Ammon's horn (tissue), 1 donor: ENCODE measurements around the gene TSC22D1.
"Not testable (repeated sequence)": the region's sequence is repeated elsewhere in the genome, so short reads cannot be mapped to it uniquely, and the experiment has no call there.

Source experiments
- DNase-seq: peaks from one replicate; pipeline ENCODE4 v3.0.0-alpha.2; 2016; ENCODE audit warnings: low spot score

TSC22D1 gene

GRCh38 chr13:44573071-44573470 lies 3.1 kb downstream of the TSC22D1 start:
- peak; percentile 22 for DNase-seq

- DNase-seq = no peak
Measured at GRCh38 chr13:44566601-44567000, 9.5 kb downstream of the TSC22D1 start.

- no peak for DNase-seq
Measured at GRCh38 chr13:44565881-44566280, 10.2 kb downstream of the TSC22D1 start.

DNA sequence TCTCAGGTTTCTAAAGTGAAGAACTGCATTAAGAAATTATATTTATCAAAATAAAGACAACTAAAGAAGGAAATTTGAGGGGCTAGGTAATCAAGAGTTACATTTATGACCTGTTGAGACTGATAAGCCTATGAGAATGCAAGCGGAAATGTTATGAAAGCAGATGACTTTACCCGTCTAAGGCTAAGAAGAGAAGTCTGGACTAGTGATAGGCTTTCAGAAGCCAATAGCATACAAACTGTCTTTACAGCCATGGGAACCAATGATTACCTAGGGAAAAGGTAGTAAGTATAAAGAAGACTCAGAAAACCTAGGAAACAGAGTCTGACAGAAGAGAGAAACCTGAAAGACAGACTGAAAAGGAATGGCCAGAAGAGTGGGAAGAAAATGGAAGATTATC lies 11.2 kb downstream of the TSC22D1 start:
- no peak for DNase-seq

GRCh38 chr13:44562853-44563252 lies 13.3 kb downstream of the TSC22D1 start:
- DNase-seq = not testable (repeated sequence)

DNA sequence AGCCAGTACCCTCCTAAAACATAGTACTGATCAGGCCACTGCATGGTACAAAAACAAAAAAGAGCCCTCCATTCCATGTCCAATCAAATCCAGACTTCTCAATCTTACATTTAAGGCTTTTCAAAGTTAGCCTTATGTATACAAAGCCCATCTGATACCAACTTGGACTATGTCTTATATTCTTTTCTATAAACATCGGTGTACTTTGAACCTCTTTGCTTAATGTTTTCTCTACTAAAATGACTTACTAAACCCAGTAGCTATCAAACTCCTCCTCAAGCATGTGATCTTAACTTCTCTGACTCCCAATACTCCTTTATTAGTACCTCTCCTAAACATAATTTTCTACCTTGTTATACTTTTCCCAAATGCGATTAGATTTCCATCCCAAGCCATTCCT lies 14.8 kb downstream of the TSC22D1 start:
- DNase-seq = no peak

- DNase-seq = no peak
Measured at GRCh38 chr13:44557986-44558385, 18.1 kb downstream of the TSC22D1 start.

- DNase-seq = no peak
Measured at GRCh38 chr13:44555207-44555606, 20.9 kb downstream of the TSC22D1 start.

- no peak for DNase-seq
Measured at GRCh38 chr13:44549476-44549875, 26.7 kb downstream of the TSC22D1 start.

GRCh38 chr13:44546164-44546563 lies 30.0 kb downstream of the TSC22D1 start:
- DNase-seq = no peak

DNA sequence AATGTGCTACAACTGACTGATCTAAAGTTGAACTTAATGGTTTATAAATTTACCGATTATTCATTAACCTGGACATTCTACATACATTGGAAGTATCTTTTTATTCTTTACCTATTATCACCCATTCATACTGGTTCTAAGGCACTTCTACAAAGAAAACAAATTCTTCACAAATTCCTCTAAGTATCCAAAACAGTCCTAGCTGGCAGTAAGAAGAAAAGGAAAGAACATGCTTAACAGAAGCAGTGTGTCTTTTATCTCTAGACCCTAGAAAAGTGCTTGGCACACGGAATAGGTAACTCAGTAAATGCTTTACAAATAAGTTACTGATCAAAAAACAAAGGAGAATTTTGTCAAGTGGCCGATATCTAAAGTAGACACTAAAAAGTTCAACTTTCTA lies 32.8 kb downstream of the TSC22D1 start:
- no peak for DNase-seq

DNA sequence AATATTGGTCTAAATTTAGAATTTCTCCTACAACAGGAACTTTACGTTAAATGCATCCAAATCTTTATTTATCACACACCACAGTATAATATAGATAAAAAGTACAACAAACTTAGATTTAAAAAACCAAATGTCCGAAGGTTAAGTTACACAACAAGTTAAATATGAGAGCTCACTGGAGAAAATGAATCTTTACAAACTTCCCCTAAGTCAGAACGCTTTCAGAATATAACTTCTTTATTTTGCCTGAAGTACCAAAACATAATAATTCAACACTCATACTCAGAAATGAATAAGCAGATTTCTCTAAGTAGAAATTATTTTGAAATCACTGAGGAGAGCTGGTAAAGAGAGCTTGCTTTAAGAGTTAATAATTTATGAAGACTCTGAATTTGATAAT lies 33.8 kb downstream of the TSC22D1 start:
- no peak for DNase-seq

- no peak for DNase-seq
Measured at GRCh38 chr13:44541601-44542000, 34.5 kb downstream of the TSC22D1 start.

GRCh38 chr13:44540761-44541434 lies 35.2 kb downstream of the TSC22D1 start:
- DNase-seq = no peak

- DNase-seq = no peak
Measured at GRCh38 chr13:44537248-44537647, 38.9 kb downstream of the TSC22D1 start.

DNA sequence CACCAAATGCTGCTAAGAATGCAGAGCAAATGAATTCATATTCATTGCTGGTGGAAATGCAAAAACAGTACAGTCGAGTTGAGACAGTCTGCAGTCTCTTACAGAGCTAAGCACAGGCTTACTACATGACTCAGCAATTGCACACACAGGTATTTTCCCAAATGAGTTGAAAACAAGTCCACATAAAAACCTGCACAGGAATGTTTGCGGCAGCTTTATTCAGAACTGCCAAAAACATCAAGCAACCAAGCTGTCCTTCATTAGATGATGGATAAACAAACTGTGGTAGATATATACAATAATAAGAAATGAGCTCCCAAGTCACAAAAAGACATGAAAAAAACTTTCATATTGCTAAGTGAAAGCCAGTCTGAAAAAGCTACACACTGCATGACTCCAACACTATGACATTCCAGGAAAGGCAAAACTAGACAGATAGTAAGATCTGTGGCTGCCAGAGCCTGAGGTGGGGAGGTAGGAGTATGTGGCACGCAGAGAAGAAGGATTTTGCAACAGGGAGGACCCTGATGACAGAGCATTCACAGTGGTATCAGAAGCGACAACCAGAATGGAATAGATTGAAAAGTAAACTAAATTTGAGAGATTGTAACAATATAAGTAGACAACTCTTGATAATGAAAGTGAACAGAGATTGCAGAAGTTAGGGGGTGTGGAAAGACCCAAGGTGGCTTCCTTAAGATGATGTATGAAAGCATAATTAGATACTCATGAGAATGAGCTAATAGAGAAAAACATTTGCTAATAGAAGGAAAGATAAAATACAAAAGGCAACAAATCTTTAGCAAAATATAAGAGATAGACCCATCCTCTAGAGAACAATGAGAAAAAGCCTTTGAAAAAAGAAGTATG lies 52.7 kb downstream of the TSC22D1 start:
- DNase-seq = peak; percentile 28

GRCh38 chr13:44519642-44520041 lies 56.5 kb downstream of the TSC22D1 start:
- no peak for DNase-seq

- no peak for DNase-seq
Measured at GRCh38 chr13:44516771-44517170, 59.4 kb downstream of the TSC22D1 start.

GRCh38 chr13:44514278-44514677 lies 61.9 kb downstream of the TSC22D1 start:
- no peak for DNase-seq

DNA sequence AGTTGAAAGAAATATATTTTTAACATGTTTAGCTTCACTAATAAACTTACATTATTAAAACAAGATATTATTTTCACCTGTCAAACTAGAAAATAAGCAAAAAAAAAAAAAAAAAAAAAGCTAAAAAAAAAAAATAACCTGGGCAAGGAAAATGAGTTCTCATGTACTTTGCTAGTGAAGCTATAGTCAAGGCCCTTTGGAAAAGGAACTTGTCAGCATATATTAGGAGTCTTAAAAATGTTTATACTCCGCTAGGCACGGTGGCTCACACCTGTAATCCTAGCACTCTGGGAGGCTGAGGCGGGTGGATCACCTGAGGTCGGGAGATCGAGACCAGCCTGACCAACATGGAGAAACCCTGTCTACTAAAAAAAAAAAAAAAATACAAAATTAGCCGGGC lies 66.3 kb downstream of the TSC22D1 start:
- DNase-seq = not testable (repeated sequence)

DNA sequence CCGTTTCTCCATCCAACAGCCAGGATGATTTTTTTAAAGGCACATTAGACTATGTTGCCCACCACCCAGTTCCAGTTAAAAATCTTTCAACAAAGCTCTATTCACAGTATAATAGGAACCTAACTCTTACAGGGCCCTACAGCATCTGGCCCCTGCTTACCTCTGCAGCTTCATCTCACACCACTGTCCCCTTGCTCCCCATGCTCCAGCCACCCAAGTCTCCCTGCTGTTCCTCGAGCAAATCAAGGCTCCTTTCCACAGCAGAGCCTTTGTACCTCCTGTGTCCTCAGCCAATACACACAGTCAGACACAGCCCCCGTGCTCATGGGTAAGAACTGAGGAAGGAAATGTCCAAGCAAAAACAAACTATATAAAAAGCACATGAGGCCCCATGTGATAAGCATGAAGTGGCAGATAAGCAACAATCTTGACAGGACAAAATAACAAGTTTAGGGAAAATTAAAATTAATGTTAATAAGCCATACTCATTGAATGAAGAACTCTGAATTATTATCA lies 67.5 kb downstream of the TSC22D1 start:
- DNase-seq = no peak

DNA sequence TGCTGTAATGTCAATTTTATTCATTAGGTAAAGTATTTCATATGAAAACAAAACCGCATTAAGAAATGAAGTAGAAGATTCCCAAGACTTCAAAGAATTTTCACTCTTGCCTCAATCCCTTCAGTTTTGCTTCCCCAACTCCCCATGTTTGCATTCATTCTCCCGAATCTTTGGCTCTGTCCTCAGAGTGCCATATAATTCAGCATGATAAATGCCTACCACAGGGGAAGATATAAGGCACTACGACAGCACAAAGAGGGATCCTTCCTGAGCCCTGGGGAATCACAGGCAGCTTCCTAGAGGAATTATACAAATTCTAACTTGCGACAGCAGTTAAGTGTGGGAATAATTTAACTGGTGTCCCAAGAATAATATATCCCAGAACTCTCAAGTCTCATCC lies 68.5 kb downstream of the TSC22D1 start:
- no peak for DNase-seq

DNA sequence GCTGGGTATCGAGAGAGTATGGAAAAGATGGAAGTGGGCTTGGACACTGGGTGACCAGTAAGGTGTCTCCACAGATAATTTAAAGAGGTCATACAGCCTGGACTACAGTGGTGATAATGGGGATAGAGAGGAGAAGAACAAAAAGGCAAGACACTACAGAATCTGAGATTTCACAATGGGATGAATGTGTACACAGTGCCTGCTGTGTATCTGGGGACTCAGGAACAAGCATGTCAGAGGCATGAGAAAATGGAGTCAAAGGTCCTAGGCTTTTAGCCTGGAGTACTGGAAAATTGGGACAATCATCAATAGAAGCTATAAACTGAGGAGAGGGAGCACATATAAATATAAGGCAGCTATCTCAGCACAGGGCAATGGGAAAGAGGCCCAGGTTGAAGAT lies 69.4 kb downstream of the TSC22D1 start:
- no peak for DNase-seq
